HG03280 (cell line): ENCODE data around the gene NAXE.
"Not testable (repeated sequence)": the region's sequence is repeated elsewhere in the genome, so short reads cannot be mapped to it uniquely, and the experiment has no call there.

Source experiments
- ATAC-seq: cut with Tn5 transposase; IDR thresholded peaks from one replicate; pipeline ENCODE4 v1.9.1; 2021; ENCODE audit warnings: mild to moderate bottlenecking, moderate library complexity; ENCODE audit not compliant: unreplicated experiment

The NAXE gene

GRCh38 chr1:156592910-156593660, 1.5 kb downstream of the NAXE start:
- no peak for ATAC-seq

DNA sequence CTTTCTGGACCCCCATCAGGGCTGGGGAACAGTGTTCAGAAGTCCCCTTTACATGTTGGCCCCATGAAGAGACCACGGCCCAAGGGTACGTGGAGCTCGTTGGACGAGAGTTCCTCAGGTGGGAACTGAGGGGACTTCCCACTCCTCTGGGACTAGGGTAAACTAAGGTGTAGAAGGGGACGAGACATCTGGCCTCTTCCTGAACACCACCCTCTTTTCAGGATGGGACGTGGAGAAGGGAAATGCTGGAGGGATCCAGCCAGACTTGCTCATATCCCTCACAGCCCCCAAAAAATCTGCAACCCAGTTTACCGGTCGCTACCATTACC, 2.0 kb downstream of the NAXE start:
- no peak for ATAC-seq

DNA sequence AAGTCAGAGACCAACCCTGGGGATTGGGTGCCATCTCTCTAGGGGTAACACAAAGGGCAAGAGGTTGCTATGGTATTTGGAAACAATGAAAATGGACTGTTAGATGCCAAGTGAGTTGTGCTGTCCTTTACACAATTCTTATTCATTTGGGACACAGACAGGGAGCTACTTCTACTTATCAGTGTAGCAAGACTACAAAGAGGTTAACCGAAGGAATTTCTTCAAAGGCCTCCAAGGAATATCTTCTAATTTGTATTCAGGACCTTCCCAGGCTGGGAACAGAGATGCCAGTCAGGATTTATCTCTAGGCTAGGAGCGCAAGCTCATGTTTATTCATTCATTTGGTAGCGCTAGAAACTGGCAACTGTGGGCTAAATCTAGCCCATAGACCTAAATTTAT, 2.6 kb downstream of the NAXE start:
- no peak for ATAC-seq

- no peak for ATAC-seq
Observed at GRCh38 chr1:156595016-156595415, 3.4 kb downstream of the NAXE start.

DNA sequence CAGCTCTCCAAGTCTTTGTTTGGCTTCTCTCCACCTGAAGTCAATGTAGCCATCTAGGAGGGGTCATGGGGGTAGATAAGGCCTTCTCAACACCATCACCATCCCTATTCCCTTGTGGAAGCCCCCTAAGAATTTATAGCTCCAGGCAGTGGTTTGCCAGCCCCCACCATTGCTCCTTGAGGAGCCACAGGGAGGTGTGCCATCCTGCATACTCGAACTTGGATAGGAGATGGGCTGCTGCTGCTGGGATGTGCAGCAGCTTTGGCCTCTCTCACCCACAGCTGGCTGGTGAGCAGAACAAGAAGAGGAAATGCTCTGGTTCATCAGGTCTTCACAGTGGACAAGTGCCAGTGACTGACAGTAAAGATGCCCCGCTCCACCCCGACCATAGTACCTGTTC, 4.8 kb downstream of the NAXE start:
- ATAC-seq: no peak

DNA sequence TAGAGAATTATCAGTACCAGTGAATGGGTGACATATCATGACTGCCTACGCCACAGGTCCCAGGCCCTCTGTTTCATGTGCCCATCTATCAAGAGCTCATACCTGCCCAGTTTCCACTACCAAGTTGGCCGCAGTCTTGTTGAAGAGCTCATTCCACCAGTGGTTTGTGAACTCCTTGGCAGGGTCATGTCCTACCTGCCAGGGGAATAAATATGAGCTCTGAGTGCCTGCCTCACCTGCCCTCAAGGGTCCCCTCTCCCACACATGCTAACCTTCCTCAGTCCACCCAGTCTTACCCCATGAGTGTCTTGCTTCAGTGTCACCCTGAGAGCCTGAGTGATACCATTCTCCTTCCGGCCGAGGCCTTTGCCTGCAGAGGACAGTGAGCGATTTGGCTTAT, 6.5 kb downstream of the NAXE start:
- no peak for ATAC-seq

- no peak for ATAC-seq
Observed at GRCh38 chr1:156598731-156599432, 7.3 kb downstream of the NAXE start.

GRCh38 chr1:156599811-156600210, 8.2 kb downstream of the NAXE start:
- no peak for ATAC-seq

GRCh38 chr1:156600733-156601121, 9.2 kb downstream of the NAXE start:
- no peak for ATAC-seq

GRCh38 chr1:156601122-156601830, 9.7 kb downstream of the NAXE start, which contains the start of gene GPATCH4:
Gene GPATCH4, minus strand, starts transcription at chr1:156601479.
- peak; percentile 71 for ATAC-seq

DNA sequence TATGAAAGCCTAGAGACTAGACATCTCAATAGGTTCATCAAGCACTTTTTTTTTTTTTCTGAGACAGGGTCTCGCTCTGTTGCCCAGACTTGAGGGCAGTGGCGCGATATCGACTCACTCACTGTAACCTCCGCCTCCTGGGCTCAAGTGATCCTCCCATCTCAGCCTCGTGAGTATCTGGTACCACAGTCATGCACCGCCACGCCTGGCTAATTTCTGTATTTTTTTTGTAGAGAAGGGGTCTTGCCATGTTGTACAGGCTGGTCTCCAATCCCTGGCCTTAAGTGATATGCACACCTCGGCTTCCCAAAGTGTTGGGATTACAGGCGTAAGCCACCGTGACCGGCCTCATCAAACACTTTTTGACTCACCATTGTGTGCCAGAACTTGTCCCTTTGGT, 10.3 kb downstream of the NAXE start:
- ATAC-seq: peak; percentile 6

- ATAC-seq: no peak
Observed at GRCh38 chr1:156602557-156602993, 11.0 kb downstream of the NAXE start.

DNA sequence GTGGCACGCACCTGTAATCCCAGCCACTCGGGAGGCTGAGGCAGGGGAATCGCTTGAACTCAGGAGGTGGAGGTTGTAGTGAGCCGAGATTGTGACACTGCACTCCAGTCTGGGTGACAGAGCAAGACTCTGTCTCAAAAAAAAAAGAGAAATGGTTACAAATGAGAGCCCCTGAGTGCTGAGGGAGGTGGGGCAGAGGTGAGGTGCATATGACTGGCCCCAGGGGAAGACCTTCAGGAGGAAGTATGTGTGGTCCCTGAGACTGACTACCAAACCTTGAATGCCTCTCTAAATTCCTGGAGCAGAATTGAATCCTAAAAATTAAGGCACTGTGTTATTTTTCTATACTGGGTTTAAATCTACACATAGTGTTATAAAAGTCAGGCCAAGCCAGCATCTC, 15.8 kb downstream of the NAXE start:
- not testable (repeated sequence) for ATAC-seq

GRCh38 chr1:156608036-156608674, 16.6 kb downstream of the NAXE start:
- peak; percentile 76 for ATAC-seq

DNA sequence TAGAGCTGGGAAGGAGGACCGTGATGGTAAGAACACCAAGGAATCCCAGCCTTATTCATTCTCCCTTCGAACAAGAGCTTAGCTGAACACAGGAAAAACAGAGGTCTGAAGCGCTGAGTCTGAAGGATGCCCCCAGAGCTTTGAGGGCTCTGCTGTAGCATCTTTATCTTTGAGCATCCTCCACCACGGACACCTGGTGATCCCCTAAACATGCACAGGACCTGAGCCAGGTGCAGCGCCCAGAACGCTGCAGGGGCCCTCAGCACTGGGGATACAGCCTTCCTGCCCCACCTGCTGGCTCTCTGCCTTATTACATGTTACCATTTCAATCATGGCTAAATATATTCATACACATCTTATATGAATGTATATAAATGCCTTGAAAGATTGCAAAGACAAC, 17.4 kb downstream of the NAXE start:
- peak; percentile 71 for ATAC-seq

DNA sequence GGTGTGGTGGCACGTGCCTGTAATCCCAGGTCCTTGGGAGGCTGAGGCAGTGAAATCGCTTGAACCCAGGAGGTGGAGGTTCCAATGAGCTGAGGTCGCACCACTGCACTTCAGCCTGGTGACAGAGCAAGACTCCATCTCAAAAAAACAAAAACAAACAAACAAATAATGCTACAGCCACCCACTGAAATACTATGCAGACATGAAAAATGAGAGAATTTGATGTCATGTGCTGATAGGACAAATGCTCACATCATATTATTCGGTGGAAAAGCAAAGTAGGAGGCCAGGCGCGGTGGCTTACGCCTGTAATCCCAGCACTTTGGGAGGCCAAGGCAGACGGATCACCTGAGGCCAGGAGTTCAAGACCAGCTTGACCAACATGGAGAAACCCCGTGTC, 18.5 kb downstream of the NAXE start:
- ATAC-seq: not testable (repeated sequence)

DNA sequence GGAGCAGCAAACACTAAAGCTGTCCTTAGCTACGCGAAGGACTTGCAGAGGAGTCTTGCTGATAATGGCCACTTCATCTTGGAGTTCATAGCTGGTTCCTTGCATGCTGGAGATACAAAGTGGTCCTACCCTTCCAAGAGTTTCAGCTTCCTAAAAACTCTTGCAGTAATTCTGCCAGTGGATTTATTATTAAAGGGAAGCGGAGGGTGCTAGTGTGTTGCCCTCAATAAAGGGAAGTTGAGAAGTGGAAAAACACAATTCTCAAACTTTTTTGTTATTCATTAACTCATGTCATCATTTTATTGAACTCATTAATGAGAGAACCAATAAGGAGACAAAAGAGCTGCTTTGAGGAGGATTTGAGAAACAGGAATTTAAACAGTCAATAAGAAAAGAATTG, 21.1 kb downstream of the NAXE start:
- no peak for ATAC-seq

DNA sequence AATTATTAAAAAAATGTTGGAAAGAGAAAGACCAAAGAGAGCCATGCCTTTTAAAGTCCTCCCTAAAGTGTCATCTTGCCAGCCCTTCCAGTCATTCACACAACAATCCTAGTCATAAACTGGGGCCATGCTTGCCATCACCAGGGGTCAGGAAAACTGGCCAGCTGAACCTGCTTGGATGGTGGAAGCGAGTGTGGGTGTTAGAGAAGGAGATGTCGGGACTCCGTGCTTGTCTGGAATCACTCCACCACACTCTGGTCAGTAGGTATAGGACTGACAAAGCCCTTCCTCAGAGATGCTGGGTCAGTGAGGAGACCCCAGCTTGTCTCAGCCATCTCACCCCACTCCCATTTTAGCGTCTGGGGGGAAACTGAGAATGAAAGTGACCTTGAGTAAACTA, 24.4 kb downstream of the NAXE start:
- no peak for ATAC-seq

DNA sequence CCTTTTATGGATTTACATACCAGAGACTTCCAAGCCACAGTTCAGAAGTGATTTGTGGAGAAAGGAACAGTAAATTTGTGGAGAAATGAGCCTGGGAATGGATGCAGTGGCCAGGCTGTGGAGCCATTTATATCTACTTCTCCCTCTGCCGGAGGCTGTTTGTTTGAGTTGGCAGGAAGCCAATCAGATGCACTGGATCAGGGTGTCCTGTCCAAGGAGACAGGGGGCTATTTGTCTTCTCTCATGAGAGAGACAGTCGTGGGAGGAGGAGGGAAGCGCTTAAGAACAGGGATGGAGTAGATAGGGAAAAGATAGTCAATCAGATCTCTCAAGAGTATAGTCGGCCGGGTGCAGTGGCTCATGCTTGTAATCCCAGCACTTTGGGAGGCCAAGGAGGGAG, 24.9 kb downstream of the NAXE start:
- ATAC-seq: no peak

- ATAC-seq: no peak
Observed at GRCh38 chr1:156618853-156619581, 27.4 kb downstream of the NAXE start, which contains the start of gene HAPLN2. Gene HAPLN2, plus strand, starts transcription at chr1:156619415. Its CDS starts 4,076 bp downstream, at chr1:156623491.

DNA sequence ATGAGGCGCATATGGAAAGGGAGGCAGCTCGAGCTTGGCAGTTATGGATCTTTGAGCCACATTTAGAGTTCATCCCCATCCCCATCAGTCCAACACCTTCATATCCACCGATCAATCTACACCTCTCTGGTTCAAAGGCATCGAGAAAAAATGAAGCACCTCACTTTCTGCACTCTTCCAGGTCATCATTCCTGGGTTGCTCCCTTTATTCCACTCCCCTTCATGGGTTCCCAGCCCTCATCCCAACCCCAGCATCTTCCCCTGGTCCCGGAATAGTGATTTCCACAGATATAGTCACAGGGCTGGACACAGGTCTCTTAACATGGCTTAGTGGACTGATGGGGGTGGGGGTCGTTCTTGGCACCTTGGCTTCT, 28.0 kb downstream of the NAXE start:
- ATAC-seq: no peak
